Inflammatory macrophage treated with lipopolysaccharide for 1 hour (primary cell): ENCODE results near the gene ZNF837.

Experiments
- DNase-seq, 2 donors: peaks; one replicate each; pipeline ENCODE4 v3.0.0-alpha.2; 2020 to 2022

ZNF837 gene

DNA sequence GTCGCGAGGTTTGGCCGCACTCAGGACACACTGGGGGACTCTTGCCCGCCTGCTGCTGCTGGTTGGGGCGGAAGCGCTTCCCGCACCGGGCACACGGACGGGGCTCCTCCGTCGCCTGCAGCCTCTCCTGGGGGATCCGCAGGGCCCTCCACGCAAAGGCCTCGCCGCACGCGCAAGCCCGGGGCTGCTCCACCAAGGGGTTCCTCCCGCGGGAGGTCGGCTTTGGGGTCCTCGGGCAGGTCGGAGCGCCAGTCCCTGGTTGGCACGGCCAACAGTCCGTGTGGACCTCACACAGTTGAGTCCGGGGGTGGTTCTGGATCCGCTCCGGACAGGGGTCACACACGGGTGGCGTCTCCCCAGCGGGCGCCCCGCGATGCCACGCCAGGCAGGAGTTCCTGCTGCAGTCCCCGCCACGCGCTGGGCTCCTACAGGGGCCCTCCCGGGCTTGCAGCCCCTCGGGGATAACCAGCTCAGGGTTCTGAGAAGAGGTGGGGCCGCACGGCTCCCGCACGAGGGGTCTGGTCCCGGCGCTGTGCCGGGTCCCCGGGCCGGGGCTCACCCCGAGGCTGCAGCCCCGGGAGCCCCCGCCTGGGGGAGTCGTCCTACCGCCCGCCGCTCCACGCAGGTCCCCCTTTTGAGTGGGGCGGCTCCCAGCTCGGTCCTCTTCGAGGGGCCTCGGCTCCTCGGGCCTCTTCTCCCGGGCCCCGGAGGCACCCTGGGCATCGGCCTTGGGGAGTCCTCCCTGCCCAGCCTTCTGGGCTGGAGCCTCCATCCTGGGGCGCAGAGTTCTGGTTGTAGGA is 12.1 kb downstream of the ZNF837 start:
- no peak for DNase-seq

- no peak for DNase-seq
Observed at GRCh38 chr19:58367698-58368454, 13.0 kb downstream of the ZNF837 start.

DNA sequence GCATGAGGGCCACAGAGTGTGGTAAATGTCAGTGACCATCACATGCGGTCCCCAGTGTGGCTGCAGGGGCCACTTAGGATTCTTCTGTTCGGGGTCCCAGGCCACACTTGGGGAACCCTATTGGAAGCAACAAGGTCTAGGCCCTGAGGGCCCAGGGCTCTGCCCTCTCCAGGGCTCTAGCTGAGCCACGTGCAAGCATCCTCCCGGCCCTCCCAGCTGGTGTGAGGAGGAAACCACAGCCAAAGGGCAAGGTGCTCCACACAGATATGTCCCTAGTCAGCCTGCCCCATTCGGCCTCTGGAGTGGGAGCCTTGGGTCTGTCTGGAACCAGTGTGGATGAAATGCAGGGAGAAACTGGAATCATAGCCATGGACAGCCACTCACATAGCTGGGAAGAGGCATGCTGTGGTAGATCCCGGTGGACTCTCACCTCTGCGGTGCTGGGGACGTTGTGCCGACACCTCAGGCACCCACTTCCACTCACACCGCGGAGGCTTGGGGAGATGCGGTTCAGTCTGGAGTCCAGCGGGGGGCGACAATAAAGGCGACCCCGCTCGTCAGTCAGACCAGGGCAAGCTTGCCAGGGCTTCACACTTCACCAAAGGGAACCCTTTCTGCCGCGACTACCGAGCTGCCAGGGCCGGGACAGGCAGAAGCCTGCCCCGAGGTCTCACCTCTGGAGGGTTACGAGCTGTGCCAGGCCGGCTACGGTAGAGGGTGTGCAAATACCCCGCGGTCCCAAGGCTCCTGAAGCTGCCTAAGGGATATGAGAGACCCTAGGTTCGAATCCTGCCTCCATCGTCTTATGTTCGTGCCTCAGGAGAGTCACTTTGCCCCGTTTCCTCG is 14.0 kb downstream of the ZNF837 start:
- DNase-seq = no peak

DNA sequence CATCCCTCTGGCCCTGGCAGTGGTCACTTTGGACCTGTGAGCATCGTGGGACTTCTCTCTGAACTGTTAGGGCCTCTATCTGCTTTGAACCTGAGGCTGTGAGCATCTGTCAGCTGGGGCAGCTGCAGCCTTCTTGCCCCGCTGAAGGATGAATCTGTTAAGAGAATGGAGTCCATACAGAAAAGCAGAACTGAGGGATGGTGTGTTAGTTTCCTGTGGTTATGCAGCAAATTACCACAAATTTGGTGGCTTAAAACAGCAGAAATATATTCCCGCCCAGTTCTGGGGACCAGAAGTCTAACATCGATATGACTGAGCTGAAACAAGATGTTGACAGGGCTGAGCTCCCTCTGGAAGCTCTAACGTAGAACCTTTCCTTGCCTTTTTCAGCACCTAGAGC is 16.7 kb downstream of the ZNF837 start:
- DNase-seq = peak in 1 of 2 donors; percentile 23

- peak; percentile 92 to 96 for DNase-seq
Observed at GRCh38 chr19:58362272-58362994, 18.4 kb downstream of the ZNF837 start, which contains the start of gene ZNF497. Gene ZNF497 (minus strand): TSS chr19:58362751. CDS start chr19:58357635, 5,116 bp downstream.

- DNase-seq = peak; percentile 21 to 38
Observed at GRCh38 chr19:58361900-58362271, 18.9 kb downstream of the ZNF837 start.

- no peak for DNase-seq
Observed at GRCh38 chr19:58357481-58358145, 23.2 kb downstream of the ZNF837 start.

GRCh38 chr19:58356766-58357480 is 23.9 kb downstream of the ZNF837 start:
- no peak for DNase-seq

DNA sequence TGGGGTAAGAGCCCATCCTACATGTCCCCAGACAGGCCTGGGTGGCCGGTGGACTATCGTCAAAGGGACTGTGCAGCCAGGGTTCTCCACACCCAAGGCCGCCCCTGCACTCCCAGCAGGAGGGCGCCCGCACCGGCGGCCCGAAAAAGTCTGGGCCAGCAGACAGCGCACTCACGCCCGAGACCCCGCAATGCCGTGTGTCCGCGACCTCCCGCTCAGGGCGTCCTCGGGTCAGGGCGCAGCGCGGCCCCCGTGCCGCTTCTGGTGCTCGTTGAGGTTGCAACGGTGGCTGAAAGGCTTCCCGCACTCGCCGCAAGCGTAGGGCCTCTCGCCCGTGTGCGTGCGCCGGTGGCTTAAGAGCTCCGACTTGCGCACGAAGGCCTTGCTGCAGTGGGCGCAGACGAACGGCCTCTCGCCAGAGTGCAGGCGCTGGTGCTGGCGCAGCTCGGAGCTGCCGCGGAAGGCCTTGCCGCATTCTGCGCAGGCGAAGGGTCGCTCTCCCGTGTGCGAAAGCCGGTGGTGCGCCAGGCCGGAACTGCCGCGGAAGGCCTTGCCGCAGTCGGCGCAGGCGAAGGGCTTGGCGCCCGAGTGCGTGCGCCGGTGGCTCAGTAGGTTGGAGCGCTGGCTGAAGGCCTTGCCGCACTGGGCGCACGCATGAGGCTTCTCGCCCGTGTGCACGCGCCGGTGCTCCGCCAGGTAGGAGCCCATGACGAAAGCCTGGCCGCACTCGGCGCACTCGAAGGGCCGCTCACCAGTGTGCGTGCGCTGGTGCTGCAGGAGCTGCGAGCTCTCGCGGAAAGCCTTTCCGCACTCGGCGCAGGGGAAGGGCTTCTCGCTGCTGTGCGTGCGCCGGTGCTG is 24.7 kb downstream of the ZNF837 start:
- DNase-seq = no peak

DNA sequence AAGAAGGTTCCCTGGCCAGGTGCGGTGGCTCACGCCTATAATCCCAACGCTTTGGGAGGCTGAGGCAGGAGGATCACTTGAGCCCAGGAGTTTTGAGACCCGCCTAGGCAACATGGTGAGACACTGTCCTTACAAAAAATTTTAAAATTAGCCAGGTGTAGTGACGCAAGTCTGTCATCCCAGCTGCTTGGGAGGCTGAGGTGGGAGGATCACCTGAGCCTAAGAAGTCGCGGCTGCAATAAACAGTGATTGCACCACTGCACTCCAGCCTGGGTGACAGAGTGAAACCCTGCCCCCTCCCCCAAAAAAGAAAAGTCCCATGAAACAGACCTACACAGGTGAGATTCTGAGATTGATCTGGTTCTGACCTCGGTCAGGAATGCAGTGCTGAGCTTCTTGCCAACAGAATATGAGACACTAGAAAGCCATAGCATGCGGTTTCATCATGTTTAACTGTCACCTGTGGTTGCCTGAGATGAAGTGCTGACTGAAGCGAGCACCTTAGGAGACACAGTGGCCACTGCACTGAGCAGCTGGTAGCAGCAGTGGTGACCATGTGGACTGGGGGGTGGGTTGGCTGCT is 25.5 kb downstream of the ZNF837 start:
- DNase-seq = no peak

- DNase-seq = no peak
Observed at GRCh38 chr19:58354478-58355030, 26.3 kb downstream of the ZNF837 start.

- DNase-seq = no peak
Observed at GRCh38 chr19:58353717-58354477, 26.9 kb downstream of the ZNF837 start.

GRCh38 chr19:58352760-58353671 is 27.8 kb downstream of the ZNF837 start, which contains the start of gene A1BG:
Gene A1BG (minus strand): TSS chr19:58353492. CDS start chr19:58353437, 55 bp downstream.
- no peak for DNase-seq

- no peak for DNase-seq
Observed at GRCh38 chr19:58351990-58352755, 28.7 kb downstream of the ZNF837 start.

GRCh38 chr19:58351558-58351878 is 29.3 kb downstream of the ZNF837 start:
- no peak for DNase-seq

- no peak for DNase-seq
Observed at GRCh38 chr19:58350871-58351557, 29.8 kb downstream of the ZNF837 start.
